Measurements from ENCODE around the gene SPEF1. TPM values are rescaled to one million over a fixed set of nuclear protein-coding genes. Genes with fewer than 3 reads are reported as not detected.

The SPEF1 gene
- total and polyA plus RNA-seq, 2 of the 13 experiments (the other 11 are each of a cell fraction or from before 2014, with no cell fraction given): 0.11 to 0.27 TPM

DNA sequence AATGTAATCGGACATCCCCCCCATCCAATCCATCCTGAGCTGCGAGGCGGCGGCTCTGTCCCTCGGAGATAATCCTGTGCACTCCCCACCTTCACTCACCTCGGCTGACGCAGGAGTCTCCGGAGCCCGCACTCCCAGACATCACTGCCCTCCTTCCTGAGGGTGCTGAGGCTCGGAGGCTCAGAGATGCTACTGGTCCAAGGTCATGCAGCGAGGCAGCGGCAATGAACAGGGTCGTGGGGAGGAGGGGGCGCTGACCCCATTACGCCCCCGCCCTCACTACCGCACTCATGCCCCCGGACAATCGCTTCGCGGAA, 14.2 kb downstream of the SPEF1 start (continued):
- TF ChIP-seq, protein P1, sequence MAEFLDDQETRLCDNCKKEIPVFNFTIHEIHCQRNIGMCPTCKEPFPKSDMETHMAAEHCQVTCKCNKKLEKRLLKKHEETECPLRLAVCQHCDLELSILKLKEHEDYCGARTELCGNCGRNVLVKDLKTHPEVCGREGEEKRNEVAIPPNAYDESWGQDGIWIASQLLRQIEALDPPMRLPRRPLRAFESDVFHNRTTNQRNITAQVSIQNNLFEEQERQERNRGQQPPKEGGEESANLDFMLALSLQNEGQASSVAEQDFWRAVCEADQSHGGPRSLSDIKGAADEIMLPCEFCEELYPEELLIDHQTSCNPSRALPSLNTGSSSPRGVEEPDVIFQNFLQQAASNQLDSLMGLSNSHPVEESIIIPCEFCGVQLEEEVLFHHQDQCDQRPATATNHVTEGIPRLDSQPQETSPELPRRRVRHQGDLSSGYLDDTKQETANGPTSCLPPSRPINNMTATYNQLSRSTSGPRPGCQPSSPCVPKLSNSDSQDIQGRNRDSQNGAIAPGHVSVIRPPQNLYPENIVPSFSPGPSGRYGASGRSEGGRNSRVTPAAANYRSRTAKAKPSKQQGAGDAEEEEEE (CRISPR knock-in tag; IDR thresholded peaks at IDR 0.05; ENCODE audit: borderline replicate concordance): no peak
- TF ChIP-seq ZNF83 (CRISPR knock-in tag; IDR thresholded peaks at IDR 0.05; ENCODE audit: borderline replicate concordance) (peak; percentile 89), NFKBIZ (CRISPR knock-in tag; IDR thresholded peaks at IDR 0.05) (peak; percentile 16; the same call in 1 of the 2 replicates), HCFC1 (IDR thresholded peaks at IDR 0.05; ENCODE audit: low read depth, low read length) (no peak), TOPORS (CRISPR knock-in tag; IDR thresholded peaks at IDR 0.05) (0 out of 2 replicates have a peak, but pooled peaks have one; percentile 17), ZNF850 (CRISPR knock-in tag; conservative IDR thresholded peaks at IDR 0.05) (no peak), ZNF343 (CRISPR knock-in tag; IDR thresholded peaks at IDR 0.05) (no peak; the same call in 1 of the 2 replicates), AGO1 (IDR thresholded peaks at IDR 0.05; ENCODE audit: low read depth, low read length, poor library complexity, severe bottlenecking) (peak; percentile 16), THYN1 (CRISPR knock-in tag; IDR thresholded peaks at IDR 0.05; ENCODE audit: borderline replicate concordance, low read depth) (peak; percentile 93; the same call in 1 of the 2 replicates), ZNF746 (CRISPR knock-in tag; IDR thresholded peaks at IDR 0.05) (peak; percentile 55; the same call in 1 of the 2 replicates), ZNF790 (CRISPR knock-in tag; IDR thresholded peaks at IDR 0.05; ENCODE audit: borderline replicate concordance) (peak; percentile 75; the same call in 1 of the 2 replicates), ZNF230 (CRISPR knock-in tag; IDR thresholded peaks at IDR 0.05) (0 out of 2 replicates have a peak, but pooled peaks have one; percentile 4), SRSF1 (optimal IDR thresholded peaks at IDR 0.05; ENCODE audit: low read depth, low read length) (peak; percentile 48)
- TF ChIP-seq, protein P2, sequence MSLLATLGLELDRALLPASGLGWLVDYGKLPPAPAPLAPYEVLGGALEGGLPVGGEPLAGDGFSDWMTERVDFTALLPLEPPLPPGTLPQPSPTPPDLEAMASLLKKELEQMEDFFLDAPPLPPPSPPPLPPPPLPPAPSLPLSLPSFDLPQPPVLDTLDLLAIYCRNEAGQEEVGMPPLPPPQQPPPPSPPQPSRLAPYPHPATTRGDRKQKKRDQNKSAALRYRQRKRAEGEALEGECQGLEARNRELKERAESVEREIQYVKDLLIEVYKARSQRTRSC (CRISPR knock-in tag; IDR thresholded peaks at IDR 0.05; ENCODE audit: low read depth): 0 out of 2 replicates have a peak, but pooled peaks have one; percentile 6
- TF ChIP-seq, protein P3, sequence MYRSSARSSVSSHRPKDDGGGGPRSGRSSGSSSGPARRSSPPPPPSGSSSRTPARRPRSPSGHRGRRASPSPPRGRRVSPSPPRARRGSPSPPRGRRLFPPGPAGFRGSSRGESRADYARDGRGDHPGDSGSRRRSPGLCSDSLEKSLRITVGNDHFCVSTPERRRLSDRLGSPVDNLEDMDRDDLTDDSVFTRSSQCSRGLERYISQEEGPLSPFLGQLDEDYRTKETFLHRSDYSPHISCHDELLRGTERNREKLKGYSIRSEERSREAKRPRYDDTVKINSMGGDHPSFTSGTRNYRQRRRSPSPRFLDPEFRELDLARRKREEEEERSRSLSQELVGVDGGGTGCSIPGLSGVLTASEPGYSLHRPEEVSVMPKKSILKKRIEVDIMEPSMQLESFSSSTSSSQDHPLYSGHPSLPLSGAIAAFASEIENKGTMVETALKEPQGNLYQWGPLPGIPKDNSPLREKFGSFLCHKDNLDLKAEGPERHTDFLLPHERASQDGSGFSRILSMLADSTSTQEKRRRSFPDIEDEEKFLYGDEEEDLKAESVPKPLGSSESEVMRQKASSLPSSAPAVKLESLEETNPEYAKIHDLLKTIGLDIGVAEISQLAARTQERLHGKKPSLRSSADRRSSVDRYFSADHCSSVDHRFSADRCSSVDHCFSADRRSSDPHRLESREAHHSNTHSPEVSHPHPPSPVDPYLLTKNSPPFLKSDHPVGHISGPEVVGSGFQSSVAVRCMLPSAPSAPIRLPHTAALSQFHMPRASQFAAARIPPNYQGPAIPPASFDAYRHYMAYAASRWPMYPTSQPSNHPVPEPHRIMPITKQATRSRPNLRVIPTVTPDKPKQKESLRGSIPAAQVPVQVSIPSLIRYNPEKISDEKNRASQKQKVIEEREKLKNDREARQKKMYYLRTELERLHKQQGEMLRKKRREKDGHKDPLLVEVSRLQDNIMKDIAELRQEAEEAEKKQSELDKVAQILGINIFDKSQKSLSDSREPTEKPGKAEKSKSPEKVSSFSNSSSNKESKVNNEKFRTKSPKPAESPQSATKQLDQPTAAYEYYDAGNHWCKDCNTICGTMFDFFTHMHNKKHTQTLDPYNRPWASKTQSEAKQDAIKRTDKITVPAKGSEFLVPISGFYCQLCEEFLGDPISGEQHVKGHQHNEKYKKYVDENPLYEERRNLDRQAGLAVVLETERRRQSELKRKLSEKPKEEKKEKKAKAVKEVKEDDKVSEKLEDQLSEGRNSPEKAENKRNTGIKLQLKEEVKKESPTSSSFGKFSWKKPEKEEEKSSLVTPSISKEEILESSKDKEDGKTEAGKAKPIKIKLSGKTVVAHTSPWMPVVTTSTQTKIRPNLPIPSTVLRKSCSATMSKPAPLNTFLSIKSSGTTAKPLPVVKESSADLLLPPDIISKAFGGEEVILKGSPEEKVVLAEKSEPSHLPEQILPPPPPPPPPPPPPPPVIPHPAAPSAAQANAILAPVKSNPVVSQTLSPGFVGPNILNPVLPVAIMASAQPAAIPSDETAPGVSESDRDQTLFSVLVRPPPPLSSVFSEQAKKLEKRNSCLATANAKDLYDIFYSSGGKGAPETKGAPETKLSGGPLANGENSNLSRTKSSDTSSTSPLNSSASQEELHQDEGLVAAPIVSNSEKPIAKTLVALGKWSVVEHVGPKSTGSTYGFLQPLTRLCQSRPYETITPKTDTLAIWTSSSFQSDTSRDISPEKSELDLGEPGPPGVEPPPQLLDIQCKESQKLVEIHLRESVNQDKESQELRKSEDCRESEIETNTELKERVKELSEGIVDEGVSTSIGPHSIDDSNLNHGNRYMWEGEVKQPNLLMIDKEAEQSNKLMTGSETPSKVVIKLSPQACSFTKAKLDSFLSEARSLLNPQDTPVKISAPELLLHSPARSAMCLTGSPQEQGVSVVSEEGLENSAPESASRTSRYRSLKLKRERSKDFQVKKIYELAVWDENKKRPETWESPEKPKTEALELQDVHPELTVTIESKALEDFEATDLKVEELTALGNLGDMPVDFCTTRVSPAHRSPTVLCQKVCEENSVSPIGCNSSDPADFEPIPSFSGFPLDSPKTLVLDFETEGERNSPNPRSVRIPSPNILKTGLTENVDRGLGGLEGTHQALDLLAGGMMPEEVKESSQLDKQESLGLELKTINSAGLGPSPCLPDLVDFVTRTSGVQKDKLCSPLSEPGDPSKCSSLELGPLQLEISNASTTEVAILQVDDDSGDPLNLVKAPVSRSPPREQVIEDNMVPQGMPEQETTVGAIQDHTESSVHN (CRISPR knock-in tag; IDR thresholded peaks at IDR 0.05): no peak
- TF ChIP-seq, protein P4, sequence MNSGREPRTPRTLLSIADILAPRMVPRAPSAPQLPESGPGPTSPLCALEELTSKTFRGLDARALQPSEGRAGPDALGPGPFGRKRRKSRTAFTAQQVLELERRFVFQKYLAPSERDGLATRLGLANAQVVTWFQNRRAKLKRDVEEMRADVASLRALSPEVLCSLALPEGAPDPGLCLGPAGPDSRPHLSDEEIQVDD (CRISPR knock-in tag; IDR thresholded peaks at IDR 0.05; ENCODE audit: borderline replicate concordance): no peak
